ENCODE data around the gene KIAA0586.

- TF ChIP-seq CTCF (IDR thresholded peaks at IDR 0.05) = no peak
- TF ChIP-seq POLR2A (IDR thresholded peaks at IDR 0.05) = no peak
Observed at GRCh38 chr14:58568322-58568721, 140.8 kb downstream of the KIAA0586 start.
